ENCODE data around the gene PDXK. TPM values are rescaled to one million over a fixed set of nuclear protein-coding genes. Genes with fewer than 3 reads are reported as not detected.
A peak's percentile ranks its signal among the peaks of the same experiment; 100 is the strongest.

Gene PDXK
- total RNA-seq, 6 experiments from 2014 or later, result 154 to 160 (median 157) TPM

DNA sequence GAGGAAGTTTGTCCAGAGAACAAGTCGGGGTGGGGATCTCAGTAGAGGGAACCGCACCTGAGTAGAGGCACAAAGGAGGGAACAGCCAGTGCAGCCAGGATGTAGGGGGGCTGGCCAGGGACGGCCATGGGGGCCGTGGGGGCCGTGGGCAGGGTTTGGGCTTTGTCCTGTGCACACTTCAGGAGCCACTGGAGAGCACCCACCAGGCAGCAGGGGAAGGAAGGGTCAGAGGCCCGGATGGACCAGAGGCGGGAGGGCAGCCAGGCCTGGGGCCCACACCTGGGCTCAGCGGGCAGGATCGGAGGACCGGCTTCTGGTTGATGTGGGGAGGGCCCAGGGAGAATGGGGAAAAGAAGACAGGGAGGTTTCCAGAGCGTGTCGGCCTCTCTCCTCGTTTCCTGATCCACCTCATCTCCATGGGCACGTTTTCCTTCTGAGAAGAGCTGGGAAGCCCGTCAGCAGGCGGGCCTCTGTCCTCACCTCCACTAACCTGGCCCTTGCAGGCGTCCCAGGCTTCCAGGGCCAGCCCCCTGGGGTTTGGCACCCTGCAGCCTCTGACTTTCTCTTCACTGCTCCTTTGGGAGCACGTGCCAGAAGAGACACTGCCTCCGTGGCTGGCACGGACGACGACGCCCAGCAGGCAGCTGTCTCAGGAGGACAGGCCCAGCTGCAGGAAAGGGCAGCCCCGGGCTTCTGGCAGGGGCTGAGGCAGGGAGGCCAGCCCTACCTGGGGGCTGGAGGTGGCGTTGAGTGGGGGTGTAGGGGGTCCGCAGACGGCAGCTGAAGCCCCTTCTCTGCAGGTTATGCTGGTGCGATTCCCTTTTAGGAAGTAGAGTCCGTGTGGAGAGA is 16.8 kb upstream of the PDXK start:
- peaks cover 2% of the 10 kb centered on the region for H3K27me3 Mint-ChIP-seq (ENCODE audit: insufficient read depth)
- no peaks in the 10 kb centered on the region for H3K9me3 Mint-ChIP-seq
- H3K4me3 Mint-ChIP-seq, result no peak overlapping the region
- no peak overlapping the region for H3K27ac Mint-ChIP-seq
- H3K4me1 Mint-ChIP-seq (ENCODE audit: low read depth), result peaks cover 7% of the 10 kb centered on the region; the same call in 1 of the 2 replicates
- peaks cover 6% of the 10 kb centered on the region for H3K36me3 Mint-ChIP-seq (ENCODE audit: low read depth)
- no peak for TF ChIP-seq CTCF (IDR thresholded peaks at IDR 0.05)
- DNase-seq, result no peak

- no peak for DNase-seq
- Mint-ChIP-seq H3K36me3 (ENCODE audit: low read depth) (peaks cover 3% of the 10 kb centered on the region), H3K27ac (no peak overlapping the region), H3K9me3 (no peaks in the 10 kb centered on the region), H3K4me3 (no peak overlapping the region), H3K4me1 (ENCODE audit: low read depth) (peaks cover 7% of the 10 kb centered on the region; the same call in 1 of the 2 replicates), H3K27me3 (ENCODE audit: insufficient read depth) (peaks cover 2% of the 10 kb centered on the region; the same call in 1 of the 2 replicates)
- no peak for TF ChIP-seq CTCF (IDR thresholded peaks at IDR 0.05)
These were observed 16.2 kb upstream of the PDXK start for GRCh38 chr21:43702785-43703034.

- Mint-ChIP-seq H3K4me1 (ENCODE audit: low read depth) (peaks cover 7% of the 10 kb centered on the region; the same call in 1 of the 2 replicates), H3K4me3 (no peak overlapping the region), H3K27ac (0 out of 2 replicates have a peak overlapping the region, but pooled peaks have one; percentile 43), H3K36me3 (ENCODE audit: low read depth) (no peaks in the 10 kb centered on the region), H3K27me3 (ENCODE audit: insufficient read depth) (peaks cover 2% of the 10 kb centered on the region; the same call in 1 of the 2 replicates), H3K9me3 (no peaks in the 10 kb centered on the region)
- TF ChIP-seq CTCF (IDR thresholded peaks at IDR 0.05), result no peak
- peak; percentile 17 for DNase-seq
These were observed 15.7 kb upstream of the PDXK start for GRCh38 chr21:43703035-43703880.

DNA sequence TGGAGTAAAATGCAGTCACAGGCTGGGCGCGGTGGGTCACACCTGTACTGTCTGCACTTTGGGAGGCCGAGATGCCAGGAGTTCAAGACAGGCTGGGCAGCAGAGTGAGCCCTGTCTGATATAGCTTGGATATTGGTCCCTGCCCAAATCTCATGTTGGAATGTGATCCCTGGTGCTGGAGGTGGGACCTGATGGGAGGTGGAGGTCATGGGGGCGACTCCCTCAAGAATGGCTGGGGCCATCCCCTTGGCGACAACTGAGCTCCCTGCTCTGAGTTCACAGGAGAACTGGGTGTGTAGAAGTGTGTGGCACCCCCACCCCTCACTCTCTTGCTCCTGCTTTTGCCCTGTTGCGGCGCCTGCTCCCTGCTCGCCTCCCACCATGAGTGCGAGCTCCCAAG is 11.5 kb upstream of the PDXK start:
- Mint-ChIP-seq H3K36me3 (ENCODE audit: low read depth) (no peaks in the 10 kb centered on the region), H3K27me3 (ENCODE audit: insufficient read depth) (no peaks in the 10 kb centered on the region; the same call in none of the 2 replicates), H3K9me3 (no peaks in the 10 kb centered on the region), H3K4me3 (no peak overlapping the region), H3K27ac (no peak overlapping the region), H3K4me1 (ENCODE audit: low read depth) (peaks cover 25% of the 10 kb centered on the region)
- TF ChIP-seq CTCF (IDR thresholded peaks at IDR 0.05), result no peak
- no peak for DNase-seq

GRCh38 chr21:43708745-43709381 is 10.1 kb upstream of the PDXK start:
- Mint-ChIP-seq H3K27ac (no peak overlapping the region), H3K9me3 (no peaks in the 10 kb centered on the region), H3K4me3 (no peak overlapping the region), H3K27me3 (ENCODE audit: insufficient read depth) (peaks cover 3% of the 10 kb centered on the region), H3K36me3 (ENCODE audit: low read depth) (no peaks in the 10 kb centered on the region), H3K4me1 (ENCODE audit: low read depth) (peaks cover 24% of the 10 kb centered on the region)
- no peak for DNase-seq
- no peak for TF ChIP-seq CTCF (IDR thresholded peaks at IDR 0.05)

Measured in HFFc6 (cell line).